Measurements from ENCODE around the gene GOLGB1. TPM values are rescaled to one million over a fixed set of nuclear protein-coding genes. Genes with fewer than 3 reads are reported as not detected.

Gene GOLGB1
- total RNA-seq, 4 donors from 2014 or later: 71.7 to 101 (median 94.9) TPM

GRCh38 chr3:121663171-121663847 lies 86.2 kb downstream of the GOLGB1 start:
- Histone ChIP-seq H3K27me3 (no peaks in the 10 kb centered on the region), H3K4me3 (no peak overlapping the region), H3K9me3 (no peaks in the 10 kb centered on the region), H3K27ac (no peak overlapping the region), H3K4me1 (peaks cover 0 to 2% (median 0%) of the 10 kb centered on the region in 4 donors), H3K36me3 (peaks cover 0 to 53% (median 25%) of the 10 kb centered on the region in 4 donors)
- in situ Hi-C loops (cut with MboI; ENCODE audit: low pct_ligation_motif_present in 1 of 4, low pct_unique_long_range_greater_than_20kb in 1 of 4, low sequenced_read_pairs in 3 of 4): no loop called here
- DNase-seq: no peak
- TF ChIP-seq CTCF (IDR thresholded peaks at IDR 0.05) (no peak), POLR2A (IDR thresholded peaks at IDR 0.05) (no peak), POLR2AphosphoS5 (IDR thresholded peaks at IDR 0.05) (no peak), EP300 (IDR thresholded peaks at IDR 0.05; ENCODE audit: low read depth) (no peak)
- WGBS, 2 donors (ENCODE audit: low coverage in 1 of 2): 59 to 75% methylated on average over 1 to 2 of the region's 2 CpGs
- intact Hi-C loops (cut with DNase I; ENCODE audit: low total_unique reads): no loop called here

- in situ Hi-C loops (cut with MboI; ENCODE audit: low pct_ligation_motif_present in 1 of 4, low pct_unique_long_range_greater_than_20kb in 1 of 4, low sequenced_read_pairs in 3 of 4) (no loop called here), intact Hi-C loops (cut with DNase I; ENCODE audit: low total_unique reads) (no loop called here)
- no peak for DNase-seq
- no peak overlapping the region for H3K4me3 ChIP-seq
- H3K27ac ChIP-seq: no peak overlapping the region
- TF ChIP-seq POLR2AphosphoS5 (IDR thresholded peaks at IDR 0.05) (no peak), POLR2A (IDR thresholded peaks at IDR 0.05) (no peak)
- H3K36me3 ChIP-seq: peaks cover 0 to 47% (median 22%) of the 10 kb centered on the region in 4 donors
- H3K27me3 ChIP-seq: no peaks in the 10 kb centered on the region
- peaks cover 0 to 3% (median 0%) of the 10 kb centered on the region in 4 donors for H3K4me1 ChIP-seq
- no peaks in the 10 kb centered on the region for H3K9me3 ChIP-seq
Observed at GRCh38 chr3:121662742-121663141, 86.8 kb downstream of the GOLGB1 start.

GRCh38 chr3:121661376-121661775 lies 88.2 kb downstream of the GOLGB1 start:
- Histone ChIP-seq H3K27me3 (no peaks in the 10 kb centered on the region), H3K4me3 (no peak overlapping the region), H3K9me3 (no peaks in the 10 kb centered on the region), H3K4me1 (peaks cover 0 to 3% (median 0%) of the 10 kb centered on the region in 4 donors), H3K36me3 (peaks cover 0 to 34% (median 15%) of the 10 kb centered on the region in 4 donors), H3K27ac (peak overlapping the region; percentile 63 to 82 (median 74))
- in situ Hi-C loops (cut with MboI; ENCODE audit: low pct_ligation_motif_present in 1 of 4, low pct_unique_long_range_greater_than_20kb in 1 of 4, low sequenced_read_pairs in 3 of 4): no loop called here
- DNase-seq: peak; percentile 14
- intact Hi-C loops (cut with DNase I; ENCODE audit: low total_unique reads): no loop called here
- WGBS, 2 donors (ENCODE audit: low coverage in 1 of 2): 67 to 88% methylated on average over 4 to 6 of the region's 6 CpGs
- TF ChIP-seq POLR2A (IDR thresholded peaks at IDR 0.05): no peak
- no peak for TF ChIP-seq POLR2AphosphoS5 (IDR thresholded peaks at IDR 0.05)
- TF ChIP-seq CTCF (IDR thresholded peaks at IDR 0.05): no peak
- no peak for TF ChIP-seq EP300 (IDR thresholded peaks at IDR 0.05; ENCODE audit: low read depth)

GRCh38 chr3:121660356-121661171 lies 89.0 kb downstream of the GOLGB1 start, which contains the start of gene HCLS1:
HCLS1 (minus strand) TSS chr3:121660903; CDS start chr3:121658347, 2,556 bp downstream.
- peak; percentile 72 for DNase-seq
- WGBS, 2 donors (ENCODE audit: low coverage in 1 of 2): 61% methylated on average over 9 of the region's 9 CpGs; no CpG with 5 or more reads in 1 of the 2 donors
- peaks cover 0 to 25% (median 10%) of the 10 kb centered on the region in 4 donors for H3K36me3 ChIP-seq

More at GRCh38 chr3:121660356-121661171, 89.0 kb downstream of the GOLGB1 start, which contains the start of gene HCLS1:
- no peaks in the 10 kb centered on the region for H3K9me3 ChIP-seq
- TF ChIP-seq POLR2A (IDR thresholded peaks at IDR 0.05) (peak; percentile 75), CTCF (IDR thresholded peaks at IDR 0.05) (no peak), EP300 (IDR thresholded peaks at IDR 0.05; ENCODE audit: low read depth) (no peak), POLR2AphosphoS5 (IDR thresholded peaks at IDR 0.05) (peak; percentile 57 to 71 (median 69))
- H3K4me1 ChIP-seq: peaks cover 0 to 3% (median 0%) of the 10 kb centered on the region in 4 donors
- in situ Hi-C loops (cut with MboI; ENCODE audit: low pct_ligation_motif_present in 1 of 4, low pct_unique_long_range_greater_than_20kb in 1 of 4, low sequenced_read_pairs in 3 of 4) (no loop called here), intact Hi-C loops (cut with DNase I; ENCODE audit: low total_unique reads) (no loop called here)
- H3K27ac ChIP-seq: peak within 1 kb of the TSS; percentile 63 to 82 (median 74)
- H3K27me3 ChIP-seq: no peaks in the 10 kb centered on the region
- H3K4me3 ChIP-seq: peak within 1 kb of the TSS in 3 of 4 donors; percentile 15 to 36 (median 17)

All from transverse colon (tissue), 4 donors.